ENCODE data around the gene SGCA. TPM values are rescaled to one million over a fixed set of nuclear protein-coding genes. Genes with fewer than 3 reads are reported as not detected.

The SGCA gene
- total RNA-seq, 4 donors from 2014 or later: 2.1 to 5.8 (median 4.0) TPM

GRCh38 chr17:50204431-50204830 lies 38.6 kb downstream of the SGCA start:
- 76% methylated on average over 3 of the region's 3 CpGs for WGBS
- no peaks in the 10 kb centered on the region for H3K9me3 ChIP-seq
- peak in 1 of 2 donors; percentile 43 for DNase-seq (ENCODE audit: low spot score in 2 of 2)
- H3K36me3 ChIP-seq: no peaks in the 10 kb centered on the region
- no peak overlapping the region for H3K4me3 ChIP-seq
- peaks cover 31% of the 10 kb centered on the region for H3K27me3 ChIP-seq
- H3K4me1 ChIP-seq: peaks cover 66% of the 10 kb centered on the region
- H3K27ac ChIP-seq: peak overlapping the region; percentile 75
- no peak for TF ChIP-seq EP300 (IDR thresholded peaks at IDR 0.05)
- no peak for TF ChIP-seq CTCF (IDR thresholded peaks at IDR 0.05)
- TF ChIP-seq POLR2A (IDR thresholded peaks at IDR 0.05): no peak
- no peak for TF ChIP-seq POLR2AphosphoS5 (IDR thresholded peaks at IDR 0.05)

DNA sequence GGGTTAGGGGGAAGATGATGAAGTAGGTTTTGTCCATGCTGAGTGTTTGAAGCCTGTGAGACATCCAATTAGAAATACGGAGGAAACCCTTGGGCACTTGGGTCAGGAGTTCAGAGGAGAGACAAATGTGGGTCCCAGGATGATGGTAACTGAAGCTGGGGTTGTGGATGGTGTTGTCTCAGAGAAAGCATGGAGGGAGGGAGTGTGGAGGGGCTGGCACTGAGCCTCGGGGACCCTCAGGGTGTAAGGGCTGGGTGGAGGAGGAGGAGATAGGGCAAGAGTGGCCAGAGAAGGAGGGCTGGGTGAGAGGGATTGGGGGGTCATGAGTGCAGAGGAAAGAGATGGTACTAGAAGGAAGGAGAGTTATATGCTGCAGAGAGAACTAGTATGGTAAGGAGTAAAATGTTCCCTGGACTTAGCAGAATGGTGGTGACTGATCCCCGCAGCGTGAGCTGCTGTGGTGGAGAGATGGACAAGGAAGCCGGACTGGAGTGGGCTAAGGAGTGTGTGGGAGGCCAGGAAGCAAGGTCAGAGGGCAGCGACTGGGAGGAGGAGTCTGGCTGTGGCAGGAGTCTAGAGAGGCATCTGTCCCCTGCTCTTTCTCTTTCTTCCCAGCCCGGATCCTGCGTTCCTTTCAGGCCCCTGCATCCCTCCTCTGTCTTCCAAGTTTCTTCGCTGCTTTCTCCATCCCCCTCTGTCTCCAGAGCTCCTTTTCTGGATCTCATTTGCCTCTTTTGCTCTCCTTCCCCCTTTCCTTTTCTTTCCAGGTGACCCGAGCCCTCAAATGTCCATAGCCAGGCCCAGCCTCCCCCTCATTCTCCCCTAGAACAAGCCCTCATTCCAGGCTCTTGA lies 39.5 kb downstream of the SGCA start:
- peaks cover 66% of the 10 kb centered on the region for H3K4me1 ChIP-seq
- DNase-seq (ENCODE audit: low spot score in 2 of 2): no peak
- no peaks in the 10 kb centered on the region for H3K9me3 ChIP-seq
- 53% methylated on average over 10 of the region's 10 CpGs for WGBS
- no peak for TF ChIP-seq POLR2AphosphoS5 (IDR thresholded peaks at IDR 0.05)
- TF ChIP-seq POLR2A (IDR thresholded peaks at IDR 0.05): no peak
- TF ChIP-seq CTCF (IDR thresholded peaks at IDR 0.05): no peak
- TF ChIP-seq EP300 (IDR thresholded peaks at IDR 0.05): no peak
- no peaks in the 10 kb centered on the region for H3K36me3 ChIP-seq
- H3K4me3 ChIP-seq: no peak overlapping the region
- H3K27me3 ChIP-seq: peaks cover 33% of the 10 kb centered on the region
- peak overlapping the region; percentile 75 for H3K27ac ChIP-seq

DNA sequence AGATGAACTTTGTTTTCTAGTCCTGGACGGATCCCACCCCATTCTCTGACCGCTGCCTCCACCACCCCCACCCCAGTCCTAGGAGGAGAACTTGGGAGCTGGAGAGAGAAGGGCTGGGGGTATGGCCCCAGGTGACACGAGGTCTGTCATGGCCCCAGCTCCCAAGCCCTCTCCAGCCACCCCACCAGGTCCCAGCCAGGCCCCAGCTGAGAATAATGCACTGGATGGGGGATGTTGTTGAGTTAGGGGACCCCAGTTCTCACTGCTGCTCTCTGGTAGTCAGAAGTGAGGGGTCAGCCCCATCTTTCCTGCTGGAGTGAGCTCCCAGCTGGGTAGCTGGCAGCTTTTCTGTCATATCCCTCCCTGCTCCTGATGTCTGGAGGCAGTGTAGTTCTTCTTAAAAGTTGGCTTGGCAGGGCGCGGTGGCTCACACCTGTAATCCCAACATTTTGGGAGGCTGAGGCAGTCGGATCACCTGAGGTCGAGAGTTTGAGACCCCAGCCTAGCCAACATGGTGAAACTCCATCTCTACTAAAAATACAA lies 40.2 kb downstream of the SGCA start:
- H3K9me3 ChIP-seq: no peaks in the 10 kb centered on the region
- peak overlapping the region; percentile 75 for H3K27ac ChIP-seq
- 87% methylated on average over 7 of the region's 7 CpGs for WGBS
- no peak for DNase-seq (ENCODE audit: low spot score in 2 of 2)
- peaks cover 70% of the 10 kb centered on the region for H3K4me1 ChIP-seq
- no peaks in the 10 kb centered on the region for H3K36me3 ChIP-seq
- H3K4me3 ChIP-seq: no peak overlapping the region
- TF ChIP-seq CTCF (IDR thresholded peaks at IDR 0.05) (no peak), EP300 (IDR thresholded peaks at IDR 0.05) (no peak), POLR2A (IDR thresholded peaks at IDR 0.05) (no peak), POLR2AphosphoS5 (IDR thresholded peaks at IDR 0.05) (no peak)
- peaks cover 35% of the 10 kb centered on the region for H3K27me3 ChIP-seq

DNA sequence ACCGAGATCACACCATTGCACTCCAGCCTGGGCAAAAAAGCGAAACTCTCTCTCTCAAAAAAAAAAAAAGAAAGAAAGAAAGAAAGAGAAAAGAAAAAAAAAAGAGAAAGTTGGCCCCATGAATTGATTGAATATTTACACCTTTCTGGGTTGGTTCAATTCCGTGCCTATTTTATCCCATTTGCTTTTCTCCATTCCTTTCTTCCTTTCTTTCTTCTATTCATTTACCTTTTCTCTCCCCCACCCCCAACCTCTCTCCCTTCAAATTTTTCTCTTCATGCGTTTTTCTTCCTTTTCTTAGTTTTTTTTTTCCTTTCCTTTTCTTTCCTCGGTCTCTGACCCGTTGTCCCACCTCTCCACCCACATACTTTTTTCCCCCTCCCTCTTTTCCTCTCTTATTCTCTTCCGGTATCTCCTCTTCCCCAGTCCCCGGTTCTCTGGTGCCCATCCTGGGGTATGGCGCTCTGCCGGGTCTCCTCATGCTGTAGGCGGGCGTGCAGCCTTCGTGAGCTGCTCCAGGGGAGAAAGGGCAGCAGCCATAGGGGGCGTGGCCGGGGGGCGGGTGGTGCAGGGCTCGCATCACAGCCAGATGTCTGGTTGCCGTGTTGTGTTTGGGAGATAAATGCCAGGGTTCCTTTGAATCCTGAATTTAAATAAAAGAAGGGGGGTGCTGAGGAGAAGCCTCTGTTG lies 40.9 kb downstream of the SGCA start:
- Histone ChIP-seq H3K4me3 (no peak overlapping the region), H3K27me3 (peaks cover 28% of the 10 kb centered on the region), H3K27ac (peak overlapping the region; percentile 55), H3K9me3 (no peaks in the 10 kb centered on the region), H3K4me1 (peaks cover 74% of the 10 kb centered on the region), H3K36me3 (no peaks in the 10 kb centered on the region)
- peak in 1 of 2 donors; percentile 85 for DNase-seq (ENCODE audit: low spot score in 2 of 2)
- WGBS: 19% methylated on average over 18 of the region's 18 CpGs
- TF ChIP-seq POLR2AphosphoS5 (IDR thresholded peaks at IDR 0.05): no peak
- no peak for TF ChIP-seq CTCF (IDR thresholded peaks at IDR 0.05)
- TF ChIP-seq POLR2A (IDR thresholded peaks at IDR 0.05): no peak
- no peak for TF ChIP-seq EP300 (IDR thresholded peaks at IDR 0.05)

DNA sequence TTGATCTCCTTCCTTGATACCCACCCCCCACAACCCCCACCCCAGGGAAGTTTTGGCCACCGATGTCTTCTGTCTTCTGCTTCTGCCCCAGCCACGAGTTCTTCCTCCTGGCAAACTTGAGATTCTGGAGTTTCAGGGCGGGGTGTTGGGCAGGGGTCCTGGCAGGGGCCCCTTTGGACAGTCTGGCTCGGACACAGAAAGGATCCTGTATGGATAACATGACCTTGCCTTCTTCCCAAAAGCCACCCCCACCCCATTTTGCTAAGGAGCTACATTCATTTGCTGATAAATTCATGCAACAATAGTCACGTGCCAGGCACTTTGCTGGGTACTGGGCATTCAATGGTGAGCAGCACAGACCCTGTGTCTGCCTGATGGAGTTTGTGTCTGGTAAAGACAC lies 41.5 kb downstream of the SGCA start:
- no peaks in the 10 kb centered on the region for H3K36me3 ChIP-seq
- H3K9me3 ChIP-seq: no peaks in the 10 kb centered on the region
- peaks cover 77% of the 10 kb centered on the region for H3K4me1 ChIP-seq
- WGBS: 45% methylated on average over 4 of the region's 5 CpGs
- peak overlapping the region; percentile 55 for H3K27ac ChIP-seq
- DNase-seq (ENCODE audit: low spot score in 2 of 2): no peak
- H3K27me3 ChIP-seq: peaks cover 27% of the 10 kb centered on the region
- no peak overlapping the region for H3K4me3 ChIP-seq
- no peak for TF ChIP-seq CTCF (IDR thresholded peaks at IDR 0.05)

Data from suprapubic skin (tissue), 4 donors.